Measurements from ENCODE around the gene TMEFF2. TPM values are rescaled to one million over a fixed set of nuclear protein-coding genes. Genes with fewer than 3 reads are reported as not detected.

Gene TMEFF2, protein sequence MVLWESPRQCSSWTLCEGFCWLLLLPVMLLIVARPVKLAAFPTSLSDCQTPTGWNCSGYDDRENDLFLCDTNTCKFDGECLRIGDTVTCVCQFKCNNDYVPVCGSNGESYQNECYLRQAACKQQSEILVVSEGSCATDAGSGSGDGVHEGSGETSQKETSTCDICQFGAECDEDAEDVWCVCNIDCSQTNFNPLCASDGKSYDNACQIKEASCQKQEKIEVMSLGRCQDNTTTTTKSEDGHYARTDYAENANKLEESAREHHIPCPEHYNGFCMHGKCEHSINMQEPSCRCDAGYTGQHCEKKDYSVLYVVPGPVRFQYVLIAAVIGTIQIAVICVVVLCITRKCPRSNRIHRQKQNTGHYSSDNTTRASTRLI
- 1.5 and 2.2 TPM in 2 replicates for total RNA-seq (2014; rRNA removed; shearing (Covaris generic))
- polyA plus RNA-seq (2016; fragmentation: Nextera tagmentation; extraction: Ambion mirVana): 1.7 and 2.1 TPM in 2 replicates
- long read RNA-seq: 0 reads

- TF ChIP-seq EZH2 (IDR thresholded peaks at IDR 0.05; ENCODE audit: low read depth, unreplicated experiment) (no peak), ZNF114 (CRISPR knock-in tag; IDR thresholded peaks at IDR 0.05) (no peak), ZNF462 (CRISPR knock-in tag; IDR thresholded peaks at IDR 0.05) (no peak), STAT1 (IDR thresholded peaks at IDR 0.05; ENCODE audit: unreplicated experiment) (no peak), JUNB (IDR thresholded peaks at IDR 0.05; ENCODE audit: unreplicated experiment) (no peak), CTCF (conservative IDR thresholded peaks at IDR 0.05; ENCODE audit: low read depth in 2 of 2) (peak; percentile 36 to 54), CREB1 (CRISPR knock-in tag; IDR thresholded peaks at IDR 0.05; ENCODE audit: low read depth) (no peak), POLR2AphosphoS5 (IDR thresholded peaks at IDR 0.05; ENCODE audit: low read depth) (peak; percentile 55)
- TF ChIP-seq, protein P1, sequence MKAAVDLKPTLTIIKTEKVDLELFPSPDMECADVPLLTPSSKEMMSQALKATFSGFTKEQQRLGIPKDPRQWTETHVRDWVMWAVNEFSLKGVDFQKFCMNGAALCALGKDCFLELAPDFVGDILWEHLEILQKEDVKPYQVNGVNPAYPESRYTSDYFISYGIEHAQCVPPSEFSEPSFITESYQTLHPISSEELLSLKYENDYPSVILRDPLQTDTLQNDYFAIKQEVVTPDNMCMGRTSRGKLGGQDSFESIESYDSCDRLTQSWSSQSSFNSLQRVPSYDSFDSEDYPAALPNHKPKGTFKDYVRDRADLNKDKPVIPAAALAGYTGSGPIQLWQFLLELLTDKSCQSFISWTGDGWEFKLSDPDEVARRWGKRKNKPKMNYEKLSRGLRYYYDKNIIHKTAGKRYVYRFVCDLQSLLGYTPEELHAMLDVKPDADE (IDR thresholded peaks at IDR 0.05): no peak
- TF ChIP-seq, protein P2, sequence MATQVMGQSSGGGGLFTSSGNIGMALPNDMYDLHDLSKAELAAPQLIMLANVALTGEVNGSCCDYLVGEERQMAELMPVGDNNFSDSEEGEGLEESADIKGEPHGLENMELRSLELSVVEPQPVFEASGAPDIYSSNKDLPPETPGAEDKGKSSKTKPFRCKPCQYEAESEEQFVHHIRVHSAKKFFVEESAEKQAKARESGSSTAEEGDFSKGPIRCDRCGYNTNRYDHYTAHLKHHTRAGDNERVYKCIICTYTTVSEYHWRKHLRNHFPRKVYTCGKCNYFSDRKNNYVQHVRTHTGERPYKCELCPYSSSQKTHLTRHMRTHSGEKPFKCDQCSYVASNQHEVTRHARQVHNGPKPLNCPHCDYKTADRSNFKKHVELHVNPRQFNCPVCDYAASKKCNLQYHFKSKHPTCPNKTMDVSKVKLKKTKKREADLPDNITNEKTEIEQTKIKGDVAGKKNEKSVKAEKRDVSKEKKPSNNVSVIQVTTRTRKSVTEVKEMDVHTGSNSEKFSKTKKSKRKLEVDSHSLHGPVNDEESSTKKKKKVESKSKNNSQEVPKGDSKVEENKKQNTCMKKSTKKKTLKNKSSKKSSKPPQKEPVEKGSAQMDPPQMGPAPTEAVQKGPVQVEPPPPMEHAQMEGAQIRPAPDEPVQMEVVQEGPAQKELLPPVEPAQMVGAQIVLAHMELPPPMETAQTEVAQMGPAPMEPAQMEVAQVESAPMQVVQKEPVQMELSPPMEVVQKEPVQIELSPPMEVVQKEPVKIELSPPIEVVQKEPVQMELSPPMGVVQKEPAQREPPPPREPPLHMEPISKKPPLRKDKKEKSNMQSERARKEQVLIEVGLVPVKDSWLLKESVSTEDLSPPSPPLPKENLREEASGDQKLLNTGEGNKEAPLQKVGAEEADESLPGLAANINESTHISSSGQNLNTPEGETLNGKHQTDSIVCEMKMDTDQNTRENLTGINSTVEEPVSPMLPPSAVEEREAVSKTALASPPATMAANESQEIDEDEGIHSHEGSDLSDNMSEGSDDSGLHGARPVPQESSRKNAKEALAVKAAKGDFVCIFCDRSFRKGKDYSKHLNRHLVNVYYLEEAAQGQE (IDR thresholded peaks at IDR 0.05; ENCODE audit: unreplicated experiment): no peak
- ATAC-seq (peak; percentile 84), DNase-seq (ENCODE audit: low spot score) (peak; percentile 96)
- peaks cover 70% of the 10 kb centered on the region for H3K27me3 ChIP-seq (ENCODE audit: insufficient read depth)
- Mint-ChIP-seq H3K4me1 (peaks cover 24% of the 10 kb centered on the region), H3K27me3 (ENCODE audit: insufficient read depth, low read depth, poor library complexity) (peaks cover 60% of the 10 kb centered on the region), H3K4me3 (peak within 1 kb of the TSS; percentile 72), H3K27ac (no peak within 1 kb of the TSS), H3K9me3 (no peaks in the 10 kb centered on the region; the same call in 2 of the 3 replicates), H3K36me3 (ENCODE audit: low read depth) (no peaks in the 10 kb centered on the region)
- peaks cover 20% of the 10 kb centered on the region for H3K4me1 ChIP-seq (ENCODE audit: insufficient read depth)
- peaks cover 9% of the 10 kb centered on the region for H3F3A ChIP-seq (replicated peaks; ENCODE audit: low read depth)
- no peak within 1 kb of the TSS for H3K27ac ChIP-seq (ENCODE audit: low read depth)
- peaks cover 3% of the 10 kb centered on the region; the same call in 1 of the 2 replicates for H4K20me1 ChIP-seq (replicated peaks; ENCODE audit: insufficient read depth)
- peak within 1 kb of the TSS; percentile 99 for H2AFZ ChIP-seq
- H3K4me3 ChIP-seq: peak within 1 kb of the TSS; percentile 85
- no peaks in the 10 kb centered on the region for H3K9me2 ChIP-seq (ENCODE audit: insufficient read depth)
- no peaks in the 10 kb centered on the region for H3K36me3 ChIP-seq (ENCODE audit: insufficient read depth)
- no peaks in the 10 kb centered on the region for H3K79me2 ChIP-seq (replicated peaks; ENCODE audit: insufficient read depth)
- peak within 1 kb of the TSS; percentile 97 for H3K4me2 ChIP-seq
Measured at GRCh38 chr2:192194866-192195547, at the start of gene TMEFF2. TSS of gene TMEFF2 (minus strand) at chr2:192194933. CDS start at chr2:192194524, 409 bp downstream.
